Sigmoid colon (tissue), 7 donors: Measurements from ENCODE around the gene PLEKHH3. TPM values are rescaled to one million over a fixed set of nuclear protein-coding genes. Genes with fewer than 3 reads are reported as not detected.

ENCODE experiments used
- DNase-seq: peaks from one replicate; pipeline ENCODE4 v3.0.0-alpha.2; 2019
- H3K27ac ChIP-seq, 4 donors: fragments of 200-600 bp; sonication (generic); one replicate each; pipeline ENCODE4 v1.5.1; 2016 to 2019; ENCODE audit warnings: mild to moderate bottlenecking in 1 of 4
- H3K27me3 ChIP-seq, 3 donors: fragments of 200-600 bp; sonication (generic); one replicate each; pipeline ENCODE4 v1.5.1; 2019; ENCODE audit warnings: mild to moderate bottlenecking in 1 of 3
- H3K36me3 ChIP-seq, 4 donors: fragments of 200-600 bp; sonication (generic); one replicate each; pipeline ENCODE4 v1.5.1; 2016 to 2019
- H3K4me1 ChIP-seq, 4 donors: fragments of 200-600 bp; sonication (generic); one replicate each; pipeline ENCODE4 v1.5.1; 2017 to 2019
- H3K4me3 ChIP-seq, 4 donors: fragments of 200-600 bp; sonication (generic); one replicate each; pipeline ENCODE4 v1.5.1; 2017 to 2019; ENCODE audit warnings: mild to moderate bottlenecking in 2 of 4, moderate library complexity in 1 of 4
- H3K9me3 ChIP-seq, 4 donors: fragments of 200-600 bp in 3 of 4; sonication (generic) in 3 of 4; one replicate each; pipeline versions ENCODE4 v1.5.1 to v1.6.1; 2013 to 2019
- CTCF ChIP-seq, 4 experiments: fragments of 450-650 bp in 3 of 4; fragments of 200-600 bp in 1 of 4; IDR thresholded peaks; one replicate each; pipeline ENCODE4 v1.5.1; 2016 to 2019; ENCODE audit warnings: antibody characterized with exemption in 4 of 4, mild to moderate bottlenecking in 3 of 4, moderate library complexity in 2 of 4
- EP300 ChIP-seq, 4 donors: sonication (generic); formaldehyde crosslinking; IDR thresholded peaks; one replicate each; pipeline ENCODE4 v1.6.1; 2017; ENCODE audit warnings: antibody characterized with exemption in 4 of 4
- POLR2A ChIP-seq, 2 donors: fragments of 450-650 bp; IDR thresholded peaks; one replicate each; pipeline ENCODE4 v1.6.1; 2016; ENCODE audit warnings: antibody characterized with exemption in 2 of 2, mild to moderate bottlenecking in 2 of 2, moderate library complexity in 2 of 2
- POLR2AphosphoS5 ChIP-seq, 4 donors: sonication (generic); formaldehyde crosslinking; IDR thresholded peaks; one replicate each; pipeline ENCODE4 v1.6.1; 2017; ENCODE audit warnings: antibody characterized with exemption in 4 of 4
- WGBS, 2 donors: extraction: QIAGEN DNeasy Blood & Tissue Kit; methylation state at CpG; one replicate each; pipeline ENCODE4 v1.1.7; 2013; 5-methylcytosine and 5-hydroxymethylcytosine counted together
- intact Hi-C: fragments of 100-400 bp; cut with DNase I; formaldehyde crosslinking; loops from one replicate; pipeline ENCODE4 v1.15.1; 2023
- polyA plus RNA-seq, 3 donors: library from polyadenylated mRNA; stranded (reverse); fragments of 200-250 nt; gene quantifications; one replicate each; pipeline ENCODE4 v1.2.3, GENCODE V29; 2013
- total RNA-seq, 4 donors: library from RNA; depleted of rRNA; stranded (reverse); fragments of >200 nt; gene quantifications; one replicate each; pipeline ENCODE4 v1.1.0, GENCODE V29; 2016
- donor health status: healthy with polysubstance abuse.
- donor health status: Bipolar disorder and iron deficiency.
- donor health status: healthy.

Gene PLEKHH3
- total and polyA plus RNA-seq, 7 donors, result 4.4 to 25.2 (median 14.7) TPM

GRCh38 chr17:42684929-42685556, 8.2 kb upstream of the PLEKHH3 start:
- 39 to 79% methylated on average over 50 of the region's 50 CpGs for WGBS, 2 donors
- Histone ChIP-seq H3K4me1 (peaks cover 0 to 48% (median 40%) of the 10 kb centered on the region in 4 donors), H3K27me3 (no peaks in the 10 kb centered on the region), H3K27ac (peak overlapping the region in 3 of 4 donors; percentile 97 to 99 (median 98)), H3K36me3 (peaks cover 0 to 49% (median 6%) of the 10 kb centered on the region in 4 donors), H3K9me3 (no peaks in the 10 kb centered on the region), H3K4me3 (peak overlapping the region in 1 of 4 donors; percentile 60)
- TF ChIP-seq POLR2AphosphoS5 (IDR thresholded peaks at IDR 0.05) (no peak), POLR2A (IDR thresholded peaks at IDR 0.05) (no peak), EP300 (IDR thresholded peaks at IDR 0.05) (no peak), CTCF (IDR thresholded peaks at IDR 0.05) (no peak)
- no peak for DNase-seq
- intact Hi-C loops, result no loop called here

- H3K4me3 ChIP-seq, result peak overlapping the region; percentile 32 to 65 (median 56)
- H3K36me3 ChIP-seq, result peaks cover 0 to 34% (median 3%) of the 10 kb centered on the region in 4 donors
- H3K27me3 ChIP-seq, result no peaks in the 10 kb centered on the region
- WGBS, 2 donors, result 4 to 7% methylated on average over 25 of the region's 25 CpGs
- intact Hi-C loops, result no loop called here
- no peak for TF ChIP-seq CTCF (IDR thresholded peaks at IDR 0.05)
- TF ChIP-seq POLR2AphosphoS5 (IDR thresholded peaks at IDR 0.05), result peak in 3 of 4 donors; percentile 58 to 72 (median 68)
- H3K9me3 ChIP-seq, result no peaks in the 10 kb centered on the region
- DNase-seq, result peak; percentile 91
- H3K4me1 ChIP-seq, result peaks cover 0 to 64% (median 55%) of the 10 kb centered on the region in 4 donors
- peak overlapping the region; percentile 65 to 99 (median 98) for H3K27ac ChIP-seq
These were observed 6.7 kb upstream of the PLEKHH3 start for GRCh38 chr17:42683407-42684034.

- Histone ChIP-seq H3K9me3 (no peaks in the 10 kb centered on the region), H3K4me3 (peak overlapping the region; percentile 32 to 65 (median 56)), H3K4me1 (peaks cover 0 to 67% (median 57%) of the 10 kb centered on the region in 4 donors), H3K27me3 (no peaks in the 10 kb centered on the region), H3K27ac (peak overlapping the region; percentile 65 to 99 (median 98)), H3K36me3 (peaks cover 0 to 27% (median 3%) of the 10 kb centered on the region in 4 donors)
- intact Hi-C loops, result no loop called here
- no peak for TF ChIP-seq POLR2A (IDR thresholded peaks at IDR 0.05)
- TF ChIP-seq EP300 (IDR thresholded peaks at IDR 0.05), result no peak
- TF ChIP-seq CTCF (IDR thresholded peaks at IDR 0.05), result no peak
- TF ChIP-seq POLR2AphosphoS5 (IDR thresholded peaks at IDR 0.05), result no peak
- WGBS, 2 donors, result 1% methylated on average over 34 of the region's 34 CpGs
- no peak for DNase-seq
These were observed 6.1 kb upstream of the PLEKHH3 start for GRCh38 chr17:42682722-42683403.

- H3K27me3 ChIP-seq, result no peaks in the 10 kb centered on the region
- peaks cover 0 to 20% (median 0%) of the 10 kb centered on the region in 4 donors for H3K36me3 ChIP-seq
- H3K4me3 ChIP-seq, result peak within 1 kb of the TSS; percentile 32 to 65 (median 56)
- WGBS, 2 donors, result 8 to 9% methylated on average over 22 of the region's 22 CpGs
- no peaks in the 10 kb centered on the region for H3K9me3 ChIP-seq
- H3K27ac ChIP-seq, result peak within 1 kb of the TSS; percentile 65 to 99 (median 98)
- peak; percentile 88 for DNase-seq
- peaks cover 0 to 73% (median 64%) of the 10 kb centered on the region in 4 donors for H3K4me1 ChIP-seq
- intact Hi-C loops, result no loop called here
- TF ChIP-seq POLR2AphosphoS5 (IDR thresholded peaks at IDR 0.05), result peak in 2 of 4 donors; percentile 26 to 84
- peak in 2 of 4 donors; percentile 62 to 86 for TF ChIP-seq EP300 (IDR thresholded peaks at IDR 0.05)
- no peak for TF ChIP-seq CTCF (IDR thresholded peaks at IDR 0.05)
- TF ChIP-seq POLR2A (IDR thresholded peaks at IDR 0.05), result no peak
These were observed 5.4 kb upstream of the PLEKHH3 start, which contains the start of gene CNTNAP1 for GRCh38 chr17:42681976-42682721. Gene CNTNAP1 (plus strand): TSS chr17:42682531. CDS start chr17:42682830, 299 bp downstream.
